ENCODE results near the gene FLRT2. TPM values are rescaled to one million over a fixed set of nuclear protein-coding genes. Genes with fewer than 3 reads are reported as not detected.

The FLRT2 gene
- total RNA-seq, 1 experiment from 2014 or later = 0.07 TPM

- H3K27ac ChIP-seq (ENCODE audit: low read length) = no peak overlapping the region
- peak overlapping the region; percentile 78 for H3K4me2 ChIP-seq (ENCODE audit: low read length)
- peaks cover 16% of the 10 kb centered on the region for H3K4me1 ChIP-seq (ENCODE audit: insufficient read depth, low read length)
- H3K9me2 ChIP-seq (replicated peaks; ENCODE audit: low read length) = no peaks in the 10 kb centered on the region
- no peaks in the 10 kb centered on the region for H3K79me2 ChIP-seq (ENCODE audit: low read length)
- ChIA-PET POLR2A (ENCODE audit: unreplicated experiment) (no interaction called here), CTCF (interaction anchor here (0.6 kb wide), 1 partner anchor 102 kb away, joined by 4 read pairs; no protein-coding TSS in a partner anchor)
- no TSS peak for BruUV-seq (replicated peaks)
- no peak for ATAC-seq
- peak; percentile 50 for DNase-seq
- no peaks in the 10 kb centered on the region for H3K36me3 ChIP-seq (ENCODE audit: low read depth, low read length)
- H2AFZ ChIP-seq (ENCODE audit: low read length) = peak overlapping the region; percentile 56
- no peaks in the 10 kb centered on the region for H3F3A ChIP-seq (ENCODE audit: low read length, unreplicated experiment)
- H3K9me3 ChIP-seq (ENCODE audit: low read length) = no peaks in the 10 kb centered on the region
- H3K27me3 ChIP-seq (ENCODE audit: low read length) = peaks cover 3% of the 10 kb centered on the region; the same call in 1 of the 2 replicates
- TF ChIP-seq EZH2phosphoT487 (IDR thresholded peaks at IDR 0.05; ENCODE audit: borderline replicate concordance, low read length) = no peak
- TF ChIP-seq, protein P1, sequence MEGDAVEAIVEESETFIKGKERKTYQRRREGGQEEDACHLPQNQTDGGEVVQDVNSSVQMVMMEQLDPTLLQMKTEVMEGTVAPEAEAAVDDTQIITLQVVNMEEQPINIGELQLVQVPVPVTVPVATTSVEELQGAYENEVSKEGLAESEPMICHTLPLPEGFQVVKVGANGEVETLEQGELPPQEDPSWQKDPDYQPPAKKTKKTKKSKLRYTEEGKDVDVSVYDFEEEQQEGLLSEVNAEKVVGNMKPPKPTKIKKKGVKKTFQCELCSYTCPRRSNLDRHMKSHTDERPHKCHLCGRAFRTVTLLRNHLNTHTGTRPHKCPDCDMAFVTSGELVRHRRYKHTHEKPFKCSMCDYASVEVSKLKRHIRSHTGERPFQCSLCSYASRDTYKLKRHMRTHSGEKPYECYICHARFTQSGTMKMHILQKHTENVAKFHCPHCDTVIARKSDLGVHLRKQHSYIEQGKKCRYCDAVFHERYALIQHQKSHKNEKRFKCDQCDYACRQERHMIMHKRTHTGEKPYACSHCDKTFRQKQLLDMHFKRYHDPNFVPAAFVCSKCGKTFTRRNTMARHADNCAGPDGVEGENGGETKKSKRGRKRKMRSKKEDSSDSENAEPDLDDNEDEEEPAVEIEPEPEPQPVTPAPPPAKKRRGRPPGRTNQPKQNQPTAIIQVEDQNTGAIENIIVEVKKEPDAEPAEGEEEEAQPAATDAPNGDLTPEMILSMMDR (conservative IDR thresholded peaks at IDR 0.05; ENCODE audit: low read depth, low read length) = peak; percentile 52; the same call in 1 of the 2 replicates
- TF ChIP-seq EZH2 (IDR thresholded peaks at IDR 0.05; ENCODE audit: low read length, unreplicated experiment) = no peak
- no peaks in the 10 kb centered on the region for H4K20me1 ChIP-seq (ENCODE audit: low read length)
- H3K9ac ChIP-seq (ENCODE audit: low read length) = no peak overlapping the region
- peak overlapping the region; percentile 64 for H3K4me3 ChIP-seq (ENCODE audit: low read length)
- intact Hi-C loops (cut with micrococcal nuclease) = no loop called here
Measured at GRCh38 chr14:85528080-85528896, 1.7 kb upstream of the FLRT2 start.

- no TSS peak for BruUV-seq (replicated peaks)
- TF ChIP-seq EZH2 (IDR thresholded peaks at IDR 0.05; ENCODE audit: low read length, unreplicated experiment) (no peak), EZH2phosphoT487 (IDR thresholded peaks at IDR 0.05; ENCODE audit: borderline replicate concordance, low read length) (no peak)
- TF ChIP-seq, protein P1 (conservative IDR thresholded peaks at IDR 0.05; ENCODE audit: low read depth, low read length) = no peak
- Histone ChIP-seq H3K4me2 (ENCODE audit: low read length) (peak overlapping the region; percentile 78), H3K4me1 (ENCODE audit: insufficient read depth, low read length) (peaks cover 16% of the 10 kb centered on the region), H3K9me3 (ENCODE audit: low read length) (no peaks in the 10 kb centered on the region), H3K4me3 (ENCODE audit: low read length) (peak overlapping the region; percentile 64), H4K20me1 (ENCODE audit: low read length) (no peaks in the 10 kb centered on the region), H3K27ac (ENCODE audit: low read length) (no peak overlapping the region), H3F3A (ENCODE audit: low read length, unreplicated experiment) (no peaks in the 10 kb centered on the region), H2AFZ (ENCODE audit: low read length) (peak overlapping the region; percentile 56), H3K9ac (ENCODE audit: low read length) (no peak overlapping the region), H3K9me2 (replicated peaks; ENCODE audit: low read length) (no peaks in the 10 kb centered on the region), H3K79me2 (ENCODE audit: low read length) (no peaks in the 10 kb centered on the region), H3K27me3 (ENCODE audit: low read length) (peaks cover 5% of the 10 kb centered on the region; the same call in 1 of the 2 replicates), H3K36me3 (ENCODE audit: low read depth, low read length) (no peaks in the 10 kb centered on the region)
- no peak for ATAC-seq
- peak; percentile 29 for DNase-seq
- ChIA-PET POLR2A (ENCODE audit: unreplicated experiment) (no interaction called here), CTCF (interaction anchor here (0.6 kb wide), 1 partner anchor 103 kb away, joined by 4 read pairs; no protein-coding TSS in a partner anchor)
- intact Hi-C loops (cut with micrococcal nuclease) = no loop called here
Measured at GRCh38 chr14:85528897-85529631, 880 bp upstream of the FLRT2 start.

Measured in PC-3 (cell line).